ENCODE measurements around the gene HOXD13. TPM values are rescaled to one million over a fixed set of nuclear protein-coding genes. Genes with fewer than 3 reads are reported as not detected.

Gene HOXD13
- polyA plus RNA-seq, 2 of the 4 experiments (the other 2 are of a cell fraction): 0.13 to 0.35 TPM

- TF ChIP-seq HMGXB4 (CRISPR knock-in tag; IDR thresholded peaks at IDR 0.05; ENCODE audit: borderline replicate concordance) (no peak), HOXB5 (CRISPR knock-in tag; IDR thresholded peaks at IDR 0.05) (no peak), POLR2A (IDR thresholded peaks at IDR 0.05; ENCODE audit: low read length) (no peak), RARB (CRISPR knock-in tag; IDR thresholded peaks at IDR 0.05) (no peak), SREBF2 (IDR thresholded peaks at IDR 0.05) (no peak), NPAS2 (CRISPR knock-in tag; IDR thresholded peaks at IDR 0.05; ENCODE audit: borderline replicate concordance) (no peak)
Measured at GRCh38 chr2:176137906-176138305, 45.4 kb downstream of the HOXD13 start (continued).

GRCh38 chr2:176138526-176138922 lies 46.0 kb downstream of the HOXD13 start:
- TF ChIP-seq ZNF302 (CRISPR knock-in tag; IDR thresholded peaks at IDR 0.05): no peak
- TF ChIP-seq RNF2 (IDR thresholded peaks at IDR 0.05; ENCODE audit: borderline replicate concordance, low read depth): no peak
- TF ChIP-seq RARB (CRISPR knock-in tag; IDR thresholded peaks at IDR 0.05): no peak
- TF ChIP-seq ESRRA (IDR thresholded peaks at IDR 0.05; ENCODE audit: borderline replicate concordance, low read length): no peak
- TF ChIP-seq E2F6 (IDR thresholded peaks at IDR 0.05; ENCODE audit: borderline replicate concordance, low read depth): no peak
- TF ChIP-seq RAD21 (conservative IDR thresholded peaks at IDR 0.05 in 1 of 2, IDR thresholded peaks at IDR 0.05 in 1 of 2): no peak
- no peak for TF ChIP-seq HOXB5 (CRISPR knock-in tag; IDR thresholded peaks at IDR 0.05)
- no peak for TF ChIP-seq MAX (IDR thresholded peaks at IDR 0.05)
- no peak for TF ChIP-seq CEBPB (IDR thresholded peaks at IDR 0.05)
- no peak for TF ChIP-seq EHF (CRISPR knock-in tag; IDR thresholded peaks at IDR 0.05)
- no peak for TF ChIP-seq KDM5A (IDR thresholded peaks at IDR 0.05)
- TF ChIP-seq POLR2A (IDR thresholded peaks at IDR 0.05; ENCODE audit: low read length): no peak
- no peak for TF ChIP-seq CBX2 (IDR thresholded peaks at IDR 0.05; ENCODE audit: borderline replicate concordance, low read depth)
- no peak for TF ChIP-seq JUN (IDR thresholded peaks at IDR 0.05)
- TF ChIP-seq TP53 (CRISPR knock-in tag; IDR thresholded peaks at IDR 0.05): no peak
- TF ChIP-seq SREBF2 (IDR thresholded peaks at IDR 0.05): no peak
- no peak for TF ChIP-seq KDM1A (IDR thresholded peaks at IDR 0.05; ENCODE audit: low read depth)
- TF ChIP-seq FOSB (CRISPR knock-in tag; IDR thresholded peaks at IDR 0.05): no peak
- no peak for TF ChIP-seq FOXS1 (CRISPR knock-in tag; IDR thresholded peaks at IDR 0.05)
- TF ChIP-seq PHF8 (IDR thresholded peaks at IDR 0.05; ENCODE audit: borderline replicate concordance, low read depth): no peak
- WGBS (ENCODE audit: missing lambda C conversion rate): 69% methylated on average over 14 of the region's 14 CpGs
- Histone ChIP-seq H3K4me1 (peaks cover 7% of the 10 kb centered on the region; the same call in 2 of the 3 replicates), H3K4me3 (no peak overlapping the region), H3K4me2 (no peak overlapping the region), H3K27ac (no peak overlapping the region), H3K9me3 (no peaks in the 10 kb centered on the region)
- CTCF ChIA-PET: interaction anchor here (1.8 to 11.6 kb wide), 9 partner anchors 12 to 676 kb away, joined by 3 to 216 read pairs (median 46); partner anchors contain the start of gene HOXD4
- FAIRE-seq (no peak), DNase-seq (ENCODE audit: low read depth in 1 of 2, low spot score in 1 of 2) (no peak), ATAC-seq (no peak)
- POLR2A ChIA-PET: no interaction called here

- H3K4me2 ChIP-seq: no peak overlapping the region
- WGBS (ENCODE audit: missing lambda C conversion rate): 93% methylated on average over 28 of the region's 28 CpGs
- no peak overlapping the region for H3K27ac ChIP-seq
- H3K4me3 ChIP-seq: no peak overlapping the region
- ATAC-seq (no peak), DNase-seq (ENCODE audit: low read depth in 1 of 2, low spot score in 1 of 2) (no peak), FAIRE-seq (no peak)
- no peak for TF ChIP-seq MAFK (IDR thresholded peaks at IDR 0.05; ENCODE audit: partially characterized antibody)
- TF ChIP-seq KDM1A (IDR thresholded peaks at IDR 0.05; ENCODE audit: low read depth): no peak
- TF ChIP-seq NFE2L2 (conservative IDR thresholded peaks at IDR 0.05; ENCODE audit: low read length): no peak
- no peak for TF ChIP-seq FOSL2 (IDR thresholded peaks at IDR 0.05)
- TF ChIP-seq FOSL2 (CRISPR knock-in tag; IDR thresholded peaks at IDR 0.05): no peak
- TF ChIP-seq HOXB5 (CRISPR knock-in tag; IDR thresholded peaks at IDR 0.05): no peak
- TF ChIP-seq TP53 (CRISPR knock-in tag; IDR thresholded peaks at IDR 0.05): no peak
- TF ChIP-seq ESRRA (IDR thresholded peaks at IDR 0.05; ENCODE audit: borderline replicate concordance, low read length): no peak
- TF ChIP-seq HOXA7 (CRISPR knock-in tag; IDR thresholded peaks at IDR 0.05): no peak
- TF ChIP-seq TFCP2L1 (CRISPR knock-in tag; IDR thresholded peaks at IDR 0.05): no peak
- no peak for TF ChIP-seq USF2 (IDR thresholded peaks at IDR 0.05)
- TF ChIP-seq ELK1 (IDR thresholded peaks at IDR 0.05; ENCODE audit: low read depth, low read length): no peak
- no peak for TF ChIP-seq RARB (CRISPR knock-in tag; IDR thresholded peaks at IDR 0.05)
- H3K9me3 ChIP-seq: no peaks in the 10 kb centered on the region
- H3K4me1 ChIP-seq: peaks cover 7% of the 10 kb centered on the region; the same call in 2 of the 3 replicates
- CTCF ChIA-PET: interaction anchor here (0.5 to 11.6 kb wide), 23 partner anchors 9 to 1018 kb away, joined by 3 to 216 read pairs (median 9); partner anchors contain the start of gene HOXD4
- POLR2A ChIA-PET: no interaction called here
Measured at GRCh38 chr2:176138923-176139660, 46.6 kb downstream of the HOXD13 start.

All from A549 (cell line).